Central memory CD4-positive, alpha-beta T cell (primary cell): Measurements from ENCODE around the gene FAF2.
"Not testable (repeated sequence)": the region's sequence is repeated elsewhere in the genome, so short reads cannot be mapped to it uniquely, and the experiment has no call there.

Experiments
- DNase-seq: peaks from one replicate; pipeline ENCODE4 v3.0.0; 2022

FAF2 gene

GRCh38 chr5:176461349-176461748 is 13.2 kb downstream of the FAF2 start:
- DNase-seq, result no peak

- DNase-seq, result no peak
Measured at GRCh38 chr5:176463113-176463764, 15.1 kb downstream of the FAF2 start.

- no peak for DNase-seq
Measured at GRCh38 chr5:176466245-176466871, 18.2 kb downstream of the FAF2 start.

GRCh38 chr5:176469296-176469695 is 21.1 kb downstream of the FAF2 start:
- no peak for DNase-seq

- DNase-seq, result no peak
Measured at GRCh38 chr5:176470539-176470938, 22.4 kb downstream of the FAF2 start.

- DNase-seq, result no peak
Measured at GRCh38 chr5:176471098-176471497, 22.9 kb downstream of the FAF2 start.

- DNase-seq, result no peak
Measured at GRCh38 chr5:176473335-176474006, 25.3 kb downstream of the FAF2 start.

- DNase-seq, result no peak
Measured at GRCh38 chr5:176474476-176474875, 26.3 kb downstream of the FAF2 start.

- DNase-seq, result no peak
Measured at GRCh38 chr5:176481711-176482110, 33.5 kb downstream of the FAF2 start.

- no peak for DNase-seq
Measured at GRCh38 chr5:176485176-176485575, 37.0 kb downstream of the FAF2 start.

- DNase-seq, result no peak
Measured at GRCh38 chr5:176486189-176486757, 38.1 kb downstream of the FAF2 start.

GRCh38 chr5:176487160-176487559 is 39.0 kb downstream of the FAF2 start:
- DNase-seq, result not testable (repeated sequence)

- DNase-seq, result no peak
Measured at GRCh38 chr5:176489077-176489476, 40.9 kb downstream of the FAF2 start.

- no peak for DNase-seq
Measured at GRCh38 chr5:176490301-176490700, 42.1 kb downstream of the FAF2 start.

GRCh38 chr5:176491101-176491502 is 42.9 kb downstream of the FAF2 start:
- no peak for DNase-seq

GRCh38 chr5:176491901-176492300 is 43.7 kb downstream of the FAF2 start:
- DNase-seq, result no peak

- DNase-seq, result no peak
Measured at GRCh38 chr5:176492431-176492830, 44.2 kb downstream of the FAF2 start.

- no peak for DNase-seq
Measured at GRCh38 chr5:176497852-176498251, 49.7 kb downstream of the FAF2 start.

GRCh38 chr5:176499273-176499672 is 51.1 kb downstream of the FAF2 start:
- DNase-seq, result no peak

GRCh38 chr5:176500511-176500910 is 52.3 kb downstream of the FAF2 start:
- DNase-seq, result no peak

- no peak for DNase-seq
Measured at GRCh38 chr5:176501333-176501732, 53.1 kb downstream of the FAF2 start.

- no peak for DNase-seq
Measured at GRCh38 chr5:176503496-176503895, 55.3 kb downstream of the FAF2 start.

GRCh38 chr5:176507911-176508310 is 59.7 kb downstream of the FAF2 start:
- DNase-seq, result no peak

GRCh38 chr5:176508603-176509002 is 60.4 kb downstream of the FAF2 start:
- no peak for DNase-seq
